Measurements from ENCODE around the gene RFTN1. TPM values are rescaled to one million over a fixed set of nuclear protein-coding genes. Genes with fewer than 3 reads are reported as not detected.

RFTN1 gene
- total and polyA plus RNA-seq, 9 of the 15 experiments (the other 6 are each of a cell fraction or from before 2014, with no cell fraction given) = 0.08 to 0.51 (median 0.11) TPM; not detected in 6

GRCh38 chr3:16304061-16305010, 209.2 kb downstream of the RFTN1 start (continued):
- TF ChIP-seq KHSRP (IDR thresholded peaks at IDR 0.05) (peak; percentile 69; the same call in 1 of the 2 replicates), KLF10 (CRISPR knock-in tag; IDR thresholded peaks at IDR 0.05) (no peak), ZC3H11A (IDR thresholded peaks at IDR 0.05; ENCODE audit: low read depth, low read length) (no peak), TCF7 (IDR thresholded peaks at IDR 0.05; ENCODE audit: borderline replicate concordance) (no peak), PHF8 (IDR thresholded peaks at IDR 0.05; ENCODE audit: borderline replicate concordance, low read length) (no peak), MECOM (CRISPR knock-in tag; IDR thresholded peaks at IDR 0.05) (peak; percentile 88; the same call in 1 of the 2 replicates), SRF (CRISPR knock-in tag; IDR thresholded peaks at IDR 0.05) (no peak), ZBTB26 (CRISPR knock-in tag; IDR thresholded peaks at IDR 0.05) (no peak), BCLAF1 (IDR thresholded peaks at IDR 0.05; ENCODE audit: borderline replicate concordance in 1 of 2, control insufficient read depth in 1 of 2, low read depth in 2 of 2, low read length in 1 of 2) (no peak), PKNOX1 (IDR thresholded peaks at IDR 0.05) (peak; percentile 84), BRD9 (IDR thresholded peaks at IDR 0.05; ENCODE audit: low read depth, partially characterized antibody) (peak; percentile 34), ZNF639 (CRISPR knock-in tag; conservative IDR thresholded peaks at IDR 0.05 in 1 of 2, IDR thresholded peaks at IDR 0.05 in 1 of 2) (peak in 1 of 2 experiments; percentile 56; a peak in 1 of 4 replicates), KAT8 (IDR thresholded peaks at IDR 0.05; ENCODE audit: low read depth) (no peak), ZSCAN32 (CRISPR knock-in tag; IDR thresholded peaks at IDR 0.05) (no peak), SMAD3 (CRISPR knock-in tag; conservative IDR thresholded peaks at IDR 0.05) (no peak; the same call in 1 of the 2 replicates), FOXK1 (CRISPR knock-in tag; IDR thresholded peaks at IDR 0.05; ENCODE audit: borderline replicate concordance) (no peak), MCM3 (IDR thresholded peaks at IDR 0.05) (no peak), BRF1 (IDR thresholded peaks at IDR 0.05; ENCODE audit: borderline replicate concordance, extremely low read depth, insufficient read length) (no peak), MTA2 (IDR thresholded peaks at IDR 0.05; ENCODE audit: low read depth) (peak; percentile 98), TAF1 (IDR thresholded peaks at IDR 0.05; ENCODE audit: control insufficient read depth, extremely low read depth, insufficient read depth, low read length, severe bottlenecking) (no peak)
